ENCODE results near the gene GPR39. TPM values are rescaled to one million over a fixed set of nuclear protein-coding genes. Genes with fewer than 3 reads are reported as not detected.

GPR39 gene
- total and polyA plus RNA-seq, 2 donors (not counting 3 experiments of a cell fraction or from before 2014, with no cell fraction given) = 0.03 to 0.20 TPM

DNA sequence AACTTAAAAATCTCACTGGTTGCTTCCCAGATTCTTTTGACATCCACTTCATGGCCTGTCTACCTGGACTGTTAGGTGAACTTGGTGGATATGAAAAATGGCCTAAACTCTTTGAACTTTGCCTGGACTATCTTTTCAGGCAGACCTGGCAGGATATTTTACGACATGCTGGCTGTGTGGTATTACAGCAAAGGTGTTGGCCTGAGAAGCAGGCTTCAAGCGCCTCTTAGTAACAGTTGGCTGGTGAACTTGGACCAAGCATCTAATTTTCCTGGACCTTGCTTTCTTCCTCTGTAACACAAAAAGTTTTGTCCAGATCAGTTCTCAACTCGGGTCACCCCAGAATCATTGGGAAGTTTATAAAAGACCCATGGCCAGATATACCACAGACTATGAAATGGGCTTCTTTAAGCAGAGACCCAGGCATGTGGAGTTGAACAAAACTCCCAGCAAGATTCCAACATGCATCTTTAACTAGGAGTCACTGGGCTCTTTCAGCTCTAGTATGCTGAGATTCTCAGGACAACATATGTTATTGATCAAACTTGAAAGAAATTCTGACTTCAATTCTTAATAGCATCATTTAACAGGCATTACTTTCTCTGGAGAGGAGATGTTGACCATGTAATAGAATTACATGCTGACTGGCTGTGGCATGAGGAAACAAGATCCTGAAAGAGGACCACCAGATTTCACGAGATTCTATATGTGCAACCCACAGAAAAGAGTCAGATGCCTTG, 249.0 kb downstream of the GPR39 start:
- Histone ChIP-seq H3K4me2 (ENCODE audit: insufficient read depth, low read length) (no peak overlapping the region), H3K27me3 (ENCODE audit: control insufficient read depth in 2 of 2, insufficient read depth in 2 of 2, low read length in 2 of 2) (no peaks in the 10 kb centered on the region), H3K4me3 (replicated peaks in 1 of 3; ENCODE audit: insufficient read depth in 1 of 3, low read depth in 1 of 3, low read length in 3 of 3) (no peak overlapping the region), H3K9ac (replicated peaks; ENCODE audit: extremely low read depth, insufficient read depth, low read length) (no peak overlapping the region), H3K27ac (ENCODE audit: insufficient read depth, low read depth, low read length) (no peak overlapping the region), H3K79me2 (ENCODE audit: control insufficient read depth, insufficient read depth, low read length) (peaks cover 11% of the 10 kb centered on the region), H2AFZ (ENCODE audit: low read depth, low read length) (no peak overlapping the region), H3K9me3 (replicated peaks; ENCODE audit: control insufficient read depth, insufficient read depth, low read length) (no peaks in the 10 kb centered on the region), H3K9me1 (replicated peaks; ENCODE audit: control insufficient read depth, extremely low read depth, insufficient read depth, low read length) (no peaks in the 10 kb centered on the region), H3K4me1 (ENCODE audit: control insufficient read depth, extremely low read depth, insufficient read depth, low read length) (peaks cover 17% of the 10 kb centered on the region), H3K36me3 (ENCODE audit: control insufficient read depth in 2 of 2, extremely low read depth in 1 of 2, insufficient read depth in 2 of 2, low read length in 2 of 2) (peaks cover 0 to 9% of the 10 kb centered on the region in 2 experiments), H4K20me1 (replicated peaks; ENCODE audit: control insufficient read depth, extremely low read depth, insufficient read depth, low read length) (no peaks in the 10 kb centered on the region)
- no peak for FAIRE-seq
- CTCF ChIA-PET = no interaction called here
- POLR2A ChIA-PET = no interaction called here
- DNase-seq (ENCODE audit: low read depth, low spot score) = no peak
- dilution Hi-C loops (cut with MboI; ENCODE audit: extremely low pct_ligation_motif_present, low sequenced_read_pairs) = no loop called here
- no peak for TF ChIP-seq POLR2AphosphoS5 (IDR thresholded peaks at IDR 0.05; ENCODE audit: insufficient read depth, low read depth, low read length)
- TF ChIP-seq EZH2 (IDR thresholded peaks at IDR 0.05; ENCODE audit: borderline replicate concordance, low read depth, low read length, severe bottlenecking) = no peak
- no peak for TF ChIP-seq MYC (IDR thresholded peaks at IDR 0.05; ENCODE audit: low read depth, low read length)
- TF ChIP-seq, protein P1, sequence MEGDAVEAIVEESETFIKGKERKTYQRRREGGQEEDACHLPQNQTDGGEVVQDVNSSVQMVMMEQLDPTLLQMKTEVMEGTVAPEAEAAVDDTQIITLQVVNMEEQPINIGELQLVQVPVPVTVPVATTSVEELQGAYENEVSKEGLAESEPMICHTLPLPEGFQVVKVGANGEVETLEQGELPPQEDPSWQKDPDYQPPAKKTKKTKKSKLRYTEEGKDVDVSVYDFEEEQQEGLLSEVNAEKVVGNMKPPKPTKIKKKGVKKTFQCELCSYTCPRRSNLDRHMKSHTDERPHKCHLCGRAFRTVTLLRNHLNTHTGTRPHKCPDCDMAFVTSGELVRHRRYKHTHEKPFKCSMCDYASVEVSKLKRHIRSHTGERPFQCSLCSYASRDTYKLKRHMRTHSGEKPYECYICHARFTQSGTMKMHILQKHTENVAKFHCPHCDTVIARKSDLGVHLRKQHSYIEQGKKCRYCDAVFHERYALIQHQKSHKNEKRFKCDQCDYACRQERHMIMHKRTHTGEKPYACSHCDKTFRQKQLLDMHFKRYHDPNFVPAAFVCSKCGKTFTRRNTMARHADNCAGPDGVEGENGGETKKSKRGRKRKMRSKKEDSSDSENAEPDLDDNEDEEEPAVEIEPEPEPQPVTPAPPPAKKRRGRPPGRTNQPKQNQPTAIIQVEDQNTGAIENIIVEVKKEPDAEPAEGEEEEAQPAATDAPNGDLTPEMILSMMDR (IDR thresholded peaks at IDR 0.05; ENCODE audit: extremely low read depth in 1 of 2, insufficient read depth in 1 of 2, low read depth in 1 of 2, low read length in 2 of 2) = no peak
- no peak for TF ChIP-seq POLR2A (IDR thresholded peaks at IDR 0.05; ENCODE audit: low read depth, low read length)
- TF ChIP-seq FOS (IDR thresholded peaks at IDR 0.05; ENCODE audit: borderline replicate concordance, insufficient read depth, low read length) = no peak
- no peak for TF ChIP-seq MAX (IDR thresholded peaks at IDR 0.05; ENCODE audit: insufficient read depth, insufficient read length)
- no peak for TF ChIP-seq JUN (IDR thresholded peaks at IDR 0.05; ENCODE audit: borderline replicate concordance, insufficient read depth, insufficient read length, low read depth)
- no peak for TF ChIP-seq GATA2 (IDR thresholded peaks at IDR 0.05; ENCODE audit: insufficient read depth, insufficient read length, low read depth, low read length)
- intact Hi-C loops (cut with micrococcal nuclease) = no loop called here
- no TSS peak for BruUV-seq (replicated peaks)
